AG04450 (cell line): ENCODE data around the gene RPS6KA5. TPM values are rescaled to one million over a fixed set of nuclear protein-coding genes. Genes with fewer than 3 reads are reported as not detected.
"Not testable (repeated sequence)": the region's sequence is repeated elsewhere in the genome, so short reads cannot be mapped to it uniquely, and the experiment has no call there.

Experiments used
- CTCF ChIA-PET: fragments of 300-600, 350-600 bp; formaldehyde crosslinking; extraction: SDS; loops from one replicate; lab custom pipeline; 2022; ENCODE audit warnings: antibody characterized with exemption, inconsistent platforms; lab: Charles Lee
- POLR2A ChIA-PET: fragments of 350-600 bp; formaldehyde crosslinking; extraction: SDS; loops from one replicate; lab custom pipeline; 2021; ENCODE audit warnings: antibody characterized with exemption, inconsistent platforms; lab: Yijun Ruan, JAX
- DNase-seq: peaks from one replicate; pipeline ENCODE4 v3.0.0-alpha.2; 2011; ENCODE audit warnings: low read depth, low spot score
- H3K27ac ChIP-seq: one replicate; pipeline ENCODE4 v1.5.1; 2012; ENCODE audit warnings: low read depth, low read length, control low read depth
- H3K27me3 ChIP-seq: one replicate; pipeline ENCODE4 v1.6.0; 2012; ENCODE audit warnings: low read length; ENCODE audit not compliant: control insufficient read depth, insufficient read depth
- H3K4me3 ChIP-seq: 2 replicates; pipeline ENCODE4 v1.5.1; 2011; ENCODE audit warnings: mild to moderate bottlenecking, low read depth, low read length, control low read depth
- H3K9me3 ChIP-seq: 2 replicates; pipeline ENCODE4 v1.5.1; 2012; ENCODE audit warnings: low read length; ENCODE audit not compliant: control insufficient read depth, insufficient read depth
- polyA plus RNA-seq: library from polyadenylated mRNA; depleted of rRNA; stranded (reverse); fragments of >200 nt; gene quantifications from 2 replicates; pipeline ENCODE4 v1.2.3, GENCODE V29; 2011
- TF ChIP-seq, protein P1 (sequence below): IDR thresholded peaks from 2 replicates; pipeline ENCODE4 v1.5.1; 2011; ENCODE audit warnings: low read depth, low read length, control low read depth, inconsistent platforms

The RPS6KA5 gene
- polyA plus RNA-seq, 1 experiment, result 1.5 TPM

DNA sequence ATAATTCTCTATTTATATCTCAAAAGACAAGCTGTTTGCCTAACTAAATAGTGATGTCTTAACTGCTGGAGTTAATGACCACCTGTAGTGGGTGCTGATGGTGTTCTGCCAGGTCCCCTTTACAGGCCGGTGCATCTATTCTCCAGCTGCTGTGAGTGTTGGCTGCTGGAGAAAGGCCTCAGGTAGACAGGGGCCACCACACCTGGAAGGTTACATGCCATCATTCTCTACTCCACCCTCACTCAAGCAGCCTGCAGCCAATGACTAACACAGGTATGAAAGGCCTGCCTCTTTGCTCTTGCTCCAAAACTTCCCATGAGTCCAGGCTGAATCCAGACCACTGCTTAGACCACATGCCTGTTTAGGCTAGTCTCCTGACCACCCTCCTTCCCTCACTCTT lies 73.9 kb downstream of the RPS6KA5 start:
- Histone ChIP-seq H3K9me3 (no peaks in the 10 kb centered on the region), H3K27ac (no peak overlapping the region), H3K4me3 (no peak overlapping the region), H3K27me3 (no peaks in the 10 kb centered on the region)
- ChIA-PET POLR2A (no interaction called here), CTCF (interaction anchor here (0.6 kb wide), 1 partner anchor 618 kb away, joined by 3 read pairs; no protein-coding TSS in a partner anchor)
- TF ChIP-seq, protein P1, sequence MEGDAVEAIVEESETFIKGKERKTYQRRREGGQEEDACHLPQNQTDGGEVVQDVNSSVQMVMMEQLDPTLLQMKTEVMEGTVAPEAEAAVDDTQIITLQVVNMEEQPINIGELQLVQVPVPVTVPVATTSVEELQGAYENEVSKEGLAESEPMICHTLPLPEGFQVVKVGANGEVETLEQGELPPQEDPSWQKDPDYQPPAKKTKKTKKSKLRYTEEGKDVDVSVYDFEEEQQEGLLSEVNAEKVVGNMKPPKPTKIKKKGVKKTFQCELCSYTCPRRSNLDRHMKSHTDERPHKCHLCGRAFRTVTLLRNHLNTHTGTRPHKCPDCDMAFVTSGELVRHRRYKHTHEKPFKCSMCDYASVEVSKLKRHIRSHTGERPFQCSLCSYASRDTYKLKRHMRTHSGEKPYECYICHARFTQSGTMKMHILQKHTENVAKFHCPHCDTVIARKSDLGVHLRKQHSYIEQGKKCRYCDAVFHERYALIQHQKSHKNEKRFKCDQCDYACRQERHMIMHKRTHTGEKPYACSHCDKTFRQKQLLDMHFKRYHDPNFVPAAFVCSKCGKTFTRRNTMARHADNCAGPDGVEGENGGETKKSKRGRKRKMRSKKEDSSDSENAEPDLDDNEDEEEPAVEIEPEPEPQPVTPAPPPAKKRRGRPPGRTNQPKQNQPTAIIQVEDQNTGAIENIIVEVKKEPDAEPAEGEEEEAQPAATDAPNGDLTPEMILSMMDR, result no peak
- DNase-seq, result no peak

DNA sequence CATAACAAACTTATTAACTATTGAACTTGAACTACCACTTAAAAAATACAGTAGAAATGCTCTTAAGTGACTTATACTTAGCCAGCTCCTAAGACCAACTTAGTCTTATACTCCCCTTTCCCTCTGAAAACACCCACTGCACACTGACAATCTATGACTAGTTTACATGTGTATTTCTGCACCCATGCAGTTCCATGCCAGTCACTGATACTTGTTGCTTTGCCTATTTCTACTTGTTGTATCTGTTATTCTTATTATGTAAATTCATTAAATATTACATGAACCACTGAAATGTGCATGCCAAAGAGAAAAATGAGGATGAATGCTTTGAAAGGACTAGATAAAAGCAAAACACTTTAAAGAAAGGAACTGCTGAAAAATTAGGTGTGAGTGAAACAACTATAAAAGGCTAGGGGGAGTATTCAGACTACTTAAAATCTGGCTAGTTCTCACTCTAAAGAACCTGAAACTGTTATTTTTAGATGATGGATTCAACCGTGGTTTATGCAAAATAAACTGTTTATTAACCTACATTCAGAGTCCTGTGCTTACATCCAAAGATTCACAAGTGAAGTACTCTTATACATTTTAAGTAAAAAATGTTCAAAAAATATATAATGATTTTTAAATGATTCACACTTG lies 74.7 kb downstream of the RPS6KA5 start:
- Histone ChIP-seq H3K27me3 (no peaks in the 10 kb centered on the region), H3K4me3 (no peak overlapping the region), H3K27ac (no peak overlapping the region), H3K9me3 (no peaks in the 10 kb centered on the region)
- ChIA-PET POLR2A (no interaction called here), CTCF (no interaction called here)
- TF ChIP-seq, protein P1, result no peak
- no peak for DNase-seq

DNA sequence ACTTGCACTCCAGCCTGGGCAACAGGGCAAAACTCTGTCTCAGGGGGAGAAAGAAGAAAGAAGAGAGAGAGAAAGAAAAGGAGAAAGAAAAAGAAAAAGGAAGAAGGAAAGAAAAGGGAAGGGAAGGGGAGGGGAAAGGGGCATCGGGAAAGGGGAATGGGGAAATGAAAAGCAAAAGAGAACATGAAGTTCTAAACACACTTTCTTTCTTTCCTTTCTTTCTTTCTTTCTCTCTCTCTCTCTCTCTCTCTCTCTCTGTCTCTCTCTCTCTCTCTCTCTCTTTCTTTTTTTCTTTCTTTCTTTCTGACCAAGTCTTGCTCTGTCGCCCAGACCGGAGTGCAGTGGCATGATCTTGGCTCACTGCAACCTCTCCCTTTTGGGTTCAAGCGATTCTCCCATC lies 76.9 kb downstream of the RPS6KA5 start:
- Histone ChIP-seq H3K4me3 (no peak overlapping the region), H3K27me3 (no peaks in the 10 kb centered on the region), H3K9me3 (no peaks in the 10 kb centered on the region), H3K27ac (no peak overlapping the region)
- ChIA-PET CTCF (no interaction called here), POLR2A (no interaction called here)
- TF ChIP-seq, protein P1, result no peak
- no peak for DNase-seq

DNA sequence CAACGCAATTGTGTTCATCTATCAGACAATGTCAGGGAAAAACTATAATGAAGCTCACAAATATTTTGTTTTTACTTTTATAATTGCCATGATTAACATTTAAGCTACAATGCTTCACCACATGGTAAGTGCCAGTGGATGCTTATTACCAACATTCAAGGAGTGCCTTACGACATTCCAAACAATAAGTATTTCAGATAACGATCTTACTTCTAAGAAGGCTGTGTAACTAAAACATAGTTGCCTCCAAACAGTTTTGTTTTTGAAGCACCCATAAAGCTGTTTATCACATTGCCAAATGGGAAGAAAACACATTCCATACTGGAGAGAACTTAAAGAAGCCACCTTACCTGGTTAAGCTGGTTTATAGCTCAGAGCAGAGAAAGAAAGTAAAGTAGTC lies 78.8 kb downstream of the RPS6KA5 start:
- no peak overlapping the region for H3K27ac ChIP-seq
- DNase-seq, result no peak
- ChIA-PET CTCF (interaction anchor here (0.7 kb wide), 1 partner anchor 192 kb away, joined by 3 read pairs; no protein-coding TSS in a partner anchor), POLR2A (no interaction called here)
- TF ChIP-seq, protein P1, result no peak
- H3K27me3 ChIP-seq, result no peaks in the 10 kb centered on the region
- H3K4me3 ChIP-seq, result no peak overlapping the region
- no peaks in the 10 kb centered on the region for H3K9me3 ChIP-seq

DNA sequence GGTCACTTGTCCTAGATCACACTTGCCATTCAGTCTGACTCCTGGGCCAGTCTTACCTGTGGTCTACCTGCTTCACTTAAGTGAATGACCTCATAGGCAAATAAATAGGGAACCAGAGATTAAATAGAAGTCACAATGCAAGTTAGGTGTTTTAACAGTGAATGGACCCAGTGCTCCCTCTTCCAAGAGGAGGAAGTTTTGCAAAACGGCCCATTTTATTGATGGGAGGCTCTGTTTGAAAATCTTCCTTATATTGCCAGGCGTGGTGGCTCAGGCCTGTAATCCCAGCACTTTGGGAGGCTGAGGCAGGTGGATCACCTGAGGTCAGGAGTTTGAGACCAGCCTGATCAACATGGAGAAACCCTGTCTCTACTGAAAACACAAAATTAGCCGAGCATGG lies 79.8 kb downstream of the RPS6KA5 start:
- CTCF ChIA-PET, DNase-seq, H3K27me3 ChIP-seq, H3K27ac ChIP-seq, H3K4me3 ChIP-seq, POLR2A ChIA-PET, H3K9me3 ChIP-seq: not testable (repeated sequence)
